Stimulated activated CD4-positive, alpha-beta T cell treated with anti-CD3 and anti-CD28 coated beads, Interleukin-4, amount 100 ng/mL, for 4 hours (primary cell): ENCODE results near the gene ATAD3C.
"Not testable (repeated sequence)": the region's sequence is repeated elsewhere in the genome, so short reads cannot be mapped to it uniquely, and the experiment has no call there.

Experiments
- DNase-seq, 2 experiments: peaks; one replicate each; pipeline ENCODE4 v3.0.0-alpha.2; 2020

The ATAD3C gene

DNA sequence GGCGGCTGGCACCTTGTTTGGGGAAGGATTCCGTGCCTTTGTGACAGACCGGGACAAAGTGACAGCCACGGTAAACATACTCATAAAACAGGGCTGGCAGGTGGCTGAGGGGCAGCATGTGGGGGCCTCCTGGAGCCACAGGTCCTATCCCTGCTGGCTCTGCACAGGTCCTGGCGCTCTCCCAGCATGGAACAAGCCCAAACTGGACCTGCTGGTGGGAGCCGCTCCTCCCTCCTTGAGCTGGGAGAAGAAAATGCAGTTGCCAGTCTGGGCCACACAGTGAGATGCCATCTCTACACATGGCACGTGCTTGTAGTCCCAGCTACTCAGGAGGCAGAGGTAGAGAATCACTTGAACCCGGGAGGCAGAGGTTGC is 2.9 kb downstream of the ATAD3C start:
- DNase-seq, result not testable (repeated sequence)

DNA sequence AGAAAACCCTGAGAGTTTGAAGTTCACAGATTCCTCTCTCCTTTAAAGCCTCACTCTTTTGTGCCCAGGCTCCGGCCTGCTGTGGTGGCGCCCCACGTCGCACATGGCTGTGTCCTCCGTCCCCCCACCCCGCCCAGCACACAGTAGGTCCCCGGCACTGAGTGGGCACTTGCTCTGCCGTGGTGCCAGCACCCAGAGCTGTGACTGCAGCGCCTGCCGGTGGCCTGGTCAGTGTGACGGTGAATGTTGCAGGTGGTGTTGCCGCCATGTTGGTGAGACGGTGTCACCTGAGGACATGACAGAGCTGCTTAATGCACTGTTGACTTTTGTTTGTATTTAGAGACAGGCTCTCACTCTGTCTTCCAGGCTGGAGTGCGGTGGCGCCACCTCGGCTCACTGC is 3.4 kb downstream of the ATAD3C start:
- no peak for DNase-seq

DNA sequence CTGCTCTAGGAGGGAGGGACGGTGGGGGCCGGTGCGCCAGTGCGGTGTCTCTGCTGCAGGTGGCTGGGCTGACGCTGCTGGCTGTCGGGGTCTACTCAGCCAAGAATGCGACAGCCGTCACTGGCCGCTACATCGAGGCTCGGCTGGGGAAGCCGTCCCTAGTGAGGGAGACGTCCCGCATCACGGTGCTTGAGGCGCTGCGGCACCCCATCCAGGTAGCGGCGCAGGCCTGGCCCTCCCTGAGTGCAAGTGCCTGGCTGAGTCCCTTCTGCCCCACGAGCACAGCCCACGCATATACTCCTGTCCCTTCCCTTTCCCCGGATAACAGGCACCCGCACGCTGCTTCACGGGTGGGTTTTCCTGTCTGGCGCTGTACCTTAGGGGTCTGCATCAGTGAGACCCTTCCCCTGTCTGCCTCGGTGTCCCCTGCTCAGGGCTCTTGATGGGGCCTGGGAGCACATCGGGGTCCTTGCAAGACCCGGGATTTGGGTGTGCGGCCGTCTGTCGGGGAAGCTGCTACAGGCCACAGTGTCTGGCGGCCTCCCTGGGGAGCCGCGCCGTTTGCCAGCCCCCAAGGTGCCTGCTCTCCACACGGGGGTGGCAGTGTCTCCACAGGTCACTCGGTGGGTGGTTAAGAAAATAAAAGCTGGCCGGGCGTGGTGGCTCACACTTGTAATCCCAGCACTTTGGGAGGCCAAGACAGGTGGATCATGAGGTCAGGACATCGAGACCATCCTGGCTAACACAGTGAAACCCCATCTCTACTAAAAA is 5.0 kb downstream of the ATAD3C start:
- not testable (repeated sequence) for DNase-seq

DNA sequence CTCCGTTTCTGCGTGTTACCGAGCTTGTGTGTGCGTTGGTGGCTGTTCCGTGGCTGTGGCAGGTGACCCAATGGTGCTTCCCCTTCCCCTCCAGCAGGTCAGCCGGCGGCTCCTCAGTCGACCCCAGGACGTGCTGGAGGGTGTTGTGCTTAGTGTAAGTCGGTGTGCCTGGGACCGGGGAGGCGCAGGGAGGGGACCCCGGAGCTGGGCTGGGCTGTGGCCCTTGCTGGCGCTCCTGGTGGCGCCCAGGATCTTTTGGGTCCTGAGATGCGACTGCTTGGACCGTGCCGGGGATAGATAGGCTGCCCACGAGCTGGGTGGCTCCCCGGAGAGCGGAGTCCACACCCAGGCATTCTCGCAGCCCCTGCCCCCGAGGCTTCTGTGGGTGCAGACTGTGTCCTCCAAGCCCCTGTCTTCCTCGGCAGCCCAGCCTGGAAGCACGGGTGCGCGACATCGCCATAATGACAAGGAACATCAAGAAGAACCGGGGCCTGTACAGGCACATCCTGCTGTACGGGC is 5.9 kb downstream of the ATAD3C start:
- DNase-seq, result no peak

DNA sequence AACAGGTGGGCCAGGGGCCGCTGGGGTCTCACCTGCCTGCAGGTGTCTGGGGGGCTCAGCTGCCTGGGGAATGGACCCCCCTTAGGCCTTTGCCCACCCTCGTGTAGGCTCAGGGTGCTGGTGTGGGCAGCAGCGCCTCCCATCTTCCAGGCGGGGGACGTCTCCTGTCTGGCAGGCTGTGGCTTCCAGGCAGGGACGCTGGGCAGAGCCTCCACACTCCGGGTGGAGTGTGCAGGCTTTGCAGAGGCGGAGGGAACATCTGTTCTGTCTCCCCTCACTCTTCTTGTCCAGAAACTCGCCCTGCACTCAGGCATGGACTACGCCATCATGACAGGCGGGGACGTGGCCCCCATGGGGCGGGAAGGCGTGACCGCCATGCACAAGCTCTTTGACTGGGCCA is 6.4 kb downstream of the ATAD3C start:
- DNase-seq, result not testable (repeated sequence)

DNA sequence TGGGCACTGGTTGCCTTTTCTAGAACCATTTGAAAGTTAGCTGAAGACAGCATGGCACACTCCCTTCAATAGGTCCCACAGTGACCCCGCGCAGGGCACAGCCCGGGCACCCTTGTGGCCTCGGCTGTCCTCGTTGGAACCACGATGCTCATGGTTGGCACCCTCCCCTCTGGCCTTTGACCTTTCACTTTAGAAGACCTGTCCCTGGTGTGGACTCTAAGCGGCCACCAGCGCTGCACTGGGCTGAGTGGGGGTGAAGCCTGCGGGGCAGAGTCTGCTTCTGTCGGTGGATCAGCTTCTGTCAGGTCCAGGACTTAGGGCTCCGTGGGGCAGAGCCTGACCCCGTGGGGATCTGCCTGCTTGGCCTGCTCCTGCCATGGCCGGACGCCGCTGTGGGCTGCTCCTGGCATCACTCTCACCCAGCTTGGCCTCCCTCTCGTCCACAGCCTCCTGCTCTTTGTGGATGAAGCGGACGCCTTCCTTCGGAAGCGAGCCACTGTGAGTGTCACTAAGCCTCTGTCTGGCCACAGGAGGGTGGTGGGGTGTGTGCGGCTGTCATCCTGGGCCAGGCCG is 7.3 kb downstream of the ATAD3C start:
- DNase-seq, result not testable (repeated sequence)

DNA sequence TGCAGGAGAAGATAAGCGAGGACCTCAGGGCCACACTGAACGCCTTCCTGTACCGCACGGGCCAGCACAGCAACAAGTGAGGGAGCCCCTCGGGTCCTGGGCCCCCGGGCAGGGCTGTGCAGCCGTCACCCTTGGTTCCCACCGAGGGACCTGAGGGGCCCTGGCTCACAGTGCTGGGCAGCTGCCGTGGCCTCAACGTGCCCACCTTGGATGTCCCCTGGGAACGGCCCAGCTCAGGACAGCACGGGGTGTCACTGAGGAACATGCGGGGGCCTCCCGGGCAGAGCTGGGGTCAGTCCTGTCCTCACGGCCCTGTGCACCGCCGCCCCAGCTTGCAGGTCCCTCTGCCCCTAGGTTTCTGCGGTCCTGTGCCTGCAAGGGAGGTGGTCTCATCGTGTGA is 9.7 kb downstream of the ATAD3C start:
- DNase-seq, result not testable (repeated sequence)

DNA sequence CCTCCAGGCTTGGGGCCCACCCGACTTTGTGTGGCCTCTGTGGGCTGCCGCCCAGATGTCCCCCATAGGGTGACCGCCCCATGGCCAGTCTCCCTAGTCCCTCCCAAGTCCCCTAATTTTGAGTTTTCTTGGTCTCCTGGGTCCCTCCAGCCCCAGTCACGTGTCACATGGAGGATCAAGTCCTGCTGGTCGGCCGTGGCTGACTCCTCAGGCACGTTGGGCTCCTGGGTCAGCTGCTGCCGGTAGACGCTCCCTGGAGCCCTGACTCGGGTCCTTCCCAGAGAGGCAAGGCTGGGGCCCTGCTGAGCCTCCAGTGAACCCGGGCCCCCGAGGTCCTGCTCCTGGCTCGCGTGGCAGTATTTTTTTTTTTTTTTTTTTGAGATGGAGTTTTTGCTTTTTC is 10.2 kb downstream of the ATAD3C start:
- not testable (repeated sequence) for DNase-seq

DNA sequence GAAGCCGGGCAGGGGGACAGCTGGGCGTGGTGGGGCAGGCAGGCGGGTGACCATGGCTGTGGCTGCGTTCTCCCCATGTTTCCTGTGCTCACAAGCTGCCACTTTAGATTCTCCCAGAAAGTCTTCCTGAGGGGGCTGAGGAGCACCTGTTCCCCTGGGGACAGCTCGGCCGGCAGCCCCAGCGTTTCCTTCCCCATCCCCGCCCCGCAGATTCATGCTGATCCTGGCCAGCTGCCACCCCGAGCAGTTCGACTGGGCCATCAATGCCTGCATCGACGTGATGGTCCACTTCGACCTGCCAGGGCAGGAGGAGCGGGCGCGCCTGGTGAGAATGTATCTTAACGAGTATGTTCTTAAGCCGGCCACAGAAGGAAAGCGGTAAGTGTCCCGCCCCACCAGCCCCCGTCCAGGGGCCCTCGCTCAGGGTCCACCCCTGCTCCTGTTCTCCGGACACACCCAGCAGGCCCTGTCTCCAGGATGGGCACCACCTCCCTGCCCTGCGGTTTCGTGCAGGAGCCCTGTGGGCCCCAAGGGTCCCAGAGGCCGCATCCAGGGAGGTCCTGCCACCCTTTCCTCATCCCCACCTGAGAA is 11.1 kb downstream of the ATAD3C start:
- no peak for DNase-seq

DNA sequence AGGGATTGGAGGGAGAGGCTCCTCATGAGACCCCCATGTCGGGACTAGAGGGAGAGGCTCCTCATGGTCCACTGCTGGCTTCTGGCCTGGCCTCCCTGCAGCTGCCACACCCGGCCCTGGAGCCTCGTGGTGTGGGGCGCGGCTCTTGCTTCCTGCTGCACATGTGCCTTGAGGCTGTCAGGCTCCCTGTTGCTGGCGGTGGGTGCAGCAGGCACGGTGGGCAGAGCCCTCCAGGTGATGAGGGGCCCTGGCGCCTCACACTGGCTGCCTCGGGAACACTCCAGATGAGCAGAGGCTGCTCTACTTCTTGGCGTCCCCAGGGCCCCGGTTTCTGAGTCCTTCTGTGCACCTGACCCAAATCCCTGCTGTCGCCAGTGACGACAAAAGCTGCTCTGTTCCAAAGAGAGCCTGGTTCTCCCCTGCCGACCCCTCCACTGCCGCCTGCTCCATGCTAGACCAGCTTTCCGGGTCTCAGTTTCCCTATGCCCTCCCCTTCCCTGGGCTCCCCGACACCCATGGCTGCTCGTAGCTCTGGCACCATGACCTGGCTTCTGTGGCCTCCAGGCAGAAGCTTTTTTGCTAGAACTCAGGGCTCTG is 12.3 kb downstream of the ATAD3C start:
- no peak for DNase-seq

DNA sequence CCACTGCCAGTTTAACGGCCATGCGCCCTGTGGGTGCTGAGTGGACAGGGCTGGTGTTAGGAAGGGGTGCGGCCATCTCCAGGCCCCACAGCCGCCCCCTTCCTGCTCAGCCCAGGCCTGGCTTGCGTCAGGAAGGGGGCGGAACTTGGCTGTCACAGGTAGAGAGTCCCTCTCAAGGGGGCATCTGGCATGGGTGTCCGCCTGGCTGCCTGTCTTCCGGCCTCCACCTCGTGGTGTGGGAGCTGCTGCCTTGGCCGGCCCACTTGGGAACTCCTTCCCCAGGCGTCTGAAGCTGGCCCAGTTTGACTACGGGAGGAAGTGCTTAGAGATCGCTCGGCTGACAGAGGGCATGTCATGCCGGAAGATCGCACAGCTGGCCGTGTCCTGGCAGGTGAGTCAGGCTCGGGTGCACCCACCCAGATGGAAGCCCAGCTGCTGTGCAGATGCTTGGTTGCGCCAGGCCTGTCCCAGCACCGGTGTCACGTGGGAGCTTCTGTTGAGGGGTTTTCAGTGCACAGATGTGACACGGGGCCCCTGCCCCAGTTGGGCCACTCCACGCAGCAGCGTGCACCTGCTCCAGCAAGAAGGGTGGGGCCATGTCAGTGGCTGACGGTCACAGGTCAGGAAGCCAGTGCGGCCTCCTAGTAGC is 13.0 kb downstream of the ATAD3C start:
- DNase-seq, result no peak

DNA sequence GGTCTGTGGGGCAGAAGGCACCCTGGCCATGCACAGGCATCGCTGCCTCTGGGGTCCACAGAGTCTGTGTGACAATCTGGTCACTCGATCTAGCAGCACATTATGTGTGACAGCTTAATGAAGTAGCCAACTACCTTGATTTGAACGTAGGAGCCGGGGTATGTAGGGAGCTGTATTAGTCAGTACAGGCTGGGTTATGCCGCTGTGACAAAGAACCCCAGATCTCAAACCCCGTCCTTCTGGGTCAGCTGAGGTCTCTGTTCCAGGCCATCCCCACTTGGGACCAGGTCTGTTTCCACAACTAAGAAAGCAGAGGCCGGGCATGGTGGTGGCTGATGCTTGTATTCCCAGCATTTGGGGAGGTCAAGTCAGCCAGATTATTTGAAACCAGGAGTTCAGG is 13.8 kb downstream of the ATAD3C start:
- no peak for DNase-seq

DNA sequence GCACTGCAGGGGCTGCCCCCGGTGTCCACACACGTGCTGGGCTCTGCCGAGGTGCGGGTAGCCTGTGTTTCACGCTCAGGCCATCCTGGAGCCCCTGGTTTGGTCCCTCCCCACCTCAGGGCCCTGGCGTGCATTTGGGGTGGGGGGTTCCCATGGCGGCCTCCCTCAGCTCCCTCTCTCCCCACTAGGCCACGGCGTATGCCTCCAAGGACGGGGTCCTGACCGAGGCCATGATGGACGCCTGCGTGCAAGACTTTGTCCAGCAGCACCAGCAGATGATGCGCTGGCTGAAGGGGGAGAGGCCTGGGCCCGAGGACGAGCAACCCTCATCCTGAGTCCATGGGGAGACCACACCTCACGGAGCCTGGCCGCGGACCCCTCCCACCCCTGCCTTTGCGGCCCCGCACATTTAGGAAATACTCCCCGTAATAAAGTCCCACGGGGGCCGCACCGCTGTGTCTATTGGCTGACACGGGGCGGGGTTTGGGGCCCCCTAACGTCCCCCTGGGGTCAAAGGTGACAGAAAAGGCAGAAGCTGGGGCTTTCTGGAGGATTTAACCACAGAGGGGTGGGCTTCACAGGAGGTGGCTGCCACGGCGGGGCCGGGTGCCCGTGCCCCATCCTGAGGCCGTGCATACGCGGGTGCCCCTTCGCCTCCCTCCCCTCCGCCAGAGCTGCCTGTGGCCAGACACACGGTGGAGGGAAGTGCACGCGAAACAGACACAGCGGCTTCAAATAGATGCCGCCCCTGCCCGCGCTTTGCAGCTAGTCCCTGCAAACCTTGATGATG is 18.9 kb downstream of the ATAD3C start:
- not testable (repeated sequence) for DNase-seq

DNA sequence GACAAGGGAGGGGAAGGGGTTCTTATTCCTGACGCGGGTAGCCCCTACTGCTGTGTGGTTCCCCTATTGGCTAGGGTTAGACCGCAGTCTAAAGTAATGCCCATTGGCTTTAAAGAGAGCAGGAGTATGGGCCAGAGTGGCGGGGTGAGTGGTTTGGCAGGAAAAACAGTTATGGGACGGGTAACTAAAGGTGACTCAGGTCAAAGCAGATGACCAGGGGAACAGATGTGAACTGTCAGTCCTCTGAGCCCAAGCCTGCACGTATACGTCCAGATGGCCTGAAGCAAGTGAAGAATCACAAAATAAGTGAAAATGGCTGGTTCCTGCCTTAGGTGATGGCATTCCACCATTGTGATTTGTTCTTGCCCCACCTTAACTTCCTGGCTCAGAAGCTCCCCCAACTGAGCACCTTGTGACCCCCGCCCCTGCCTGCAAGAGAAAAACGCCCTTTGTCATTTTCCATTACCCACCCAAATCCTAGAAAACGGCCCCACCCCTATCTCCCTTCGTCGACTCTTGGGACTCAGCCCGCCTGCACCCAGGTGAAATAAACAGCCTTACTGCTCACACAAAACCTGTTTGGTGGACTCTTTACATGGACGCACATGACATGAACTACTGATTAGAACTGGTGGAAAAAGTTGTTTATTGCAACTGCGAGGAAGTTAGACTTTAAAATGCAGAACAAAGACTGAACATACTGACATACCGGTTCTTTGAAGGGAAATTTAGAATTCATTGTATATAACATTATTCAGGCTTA is 21.3 kb downstream of the ATAD3C start:
- no peak for DNase-seq

DNA sequence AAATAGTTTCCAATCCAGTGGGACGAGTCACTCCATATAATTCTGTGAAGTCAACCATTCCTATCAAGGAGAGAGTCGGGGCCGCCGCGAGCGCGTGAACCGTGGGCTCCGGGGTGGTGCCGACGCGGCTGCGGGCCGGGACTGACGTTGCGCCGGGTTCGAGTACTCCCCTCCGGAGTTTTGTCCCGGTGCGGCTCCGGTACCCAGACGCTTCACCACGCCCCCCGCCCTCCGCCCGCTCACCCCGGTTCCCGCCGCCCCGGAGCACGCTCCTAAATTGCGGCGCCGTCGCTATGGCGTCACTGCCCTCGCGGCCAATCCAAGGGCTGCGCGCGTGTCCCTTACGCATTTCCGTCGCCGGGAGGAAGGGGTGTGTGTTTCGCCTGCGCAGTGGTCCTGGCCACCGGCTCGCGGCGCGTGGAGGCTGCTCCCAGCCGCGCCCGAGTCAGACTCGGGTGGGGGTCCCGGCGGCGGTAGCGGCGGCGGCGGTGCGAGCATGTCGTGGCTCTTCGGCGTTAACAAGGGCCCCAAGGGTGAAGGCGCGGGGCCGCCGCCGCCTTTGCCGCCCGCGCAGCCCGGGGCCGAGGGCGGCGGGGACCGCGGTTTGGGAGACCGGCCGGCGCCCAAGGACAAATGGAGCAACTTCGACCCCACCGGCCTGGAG is 22.0 kb downstream of the ATAD3C start, which contains the start of gene ATAD3B:
Gene ATAD3B, plus strand, starts transcription at position 377 of the 664 bp plus-strand sequence. Its CDS starts 120 bp downstream, at position 497.
- peak; percentile 94 to 95 for DNase-seq

DNA sequence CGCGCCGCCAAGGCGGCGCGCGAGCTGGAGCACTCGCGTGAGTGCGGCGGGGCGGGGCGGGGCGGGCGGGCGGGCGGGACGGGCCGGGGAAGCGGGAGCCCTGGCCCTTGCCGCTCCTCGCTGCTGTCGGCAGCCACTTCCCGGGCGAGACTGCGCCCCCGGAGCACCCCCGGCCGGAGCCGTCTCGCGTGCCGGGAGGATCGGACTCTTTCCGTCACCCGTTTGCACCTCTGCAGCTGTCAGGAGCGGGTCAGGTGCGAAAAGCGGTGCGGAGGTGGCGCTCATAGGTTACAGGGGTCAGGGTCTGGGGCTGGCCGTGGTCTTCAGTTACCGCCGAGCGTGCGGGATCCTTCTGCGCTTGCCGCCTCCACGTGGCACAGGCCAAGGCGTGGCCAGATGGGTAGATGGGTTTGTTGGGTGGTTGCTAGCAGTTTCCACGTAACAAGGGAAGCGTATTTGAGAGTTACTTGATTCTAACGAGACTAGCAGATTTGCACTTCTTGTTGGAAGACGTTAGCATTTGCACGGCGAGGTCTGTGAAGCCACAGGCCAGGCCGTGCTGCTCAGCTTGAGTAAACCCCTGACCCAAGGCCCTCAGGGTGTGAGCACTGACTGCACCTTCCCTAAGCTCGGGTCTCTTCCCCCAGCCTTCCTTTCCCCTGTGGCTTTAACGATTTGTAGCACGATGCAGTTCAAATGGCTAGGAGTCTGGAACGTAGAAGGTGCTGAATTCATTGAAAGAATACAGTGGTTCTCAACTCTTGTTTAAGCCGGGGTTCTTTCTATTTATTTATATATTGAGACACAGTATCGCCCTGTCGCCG is 22.8 kb downstream of the ATAD3C start:
- not testable (repeated sequence) for DNase-seq

DNA sequence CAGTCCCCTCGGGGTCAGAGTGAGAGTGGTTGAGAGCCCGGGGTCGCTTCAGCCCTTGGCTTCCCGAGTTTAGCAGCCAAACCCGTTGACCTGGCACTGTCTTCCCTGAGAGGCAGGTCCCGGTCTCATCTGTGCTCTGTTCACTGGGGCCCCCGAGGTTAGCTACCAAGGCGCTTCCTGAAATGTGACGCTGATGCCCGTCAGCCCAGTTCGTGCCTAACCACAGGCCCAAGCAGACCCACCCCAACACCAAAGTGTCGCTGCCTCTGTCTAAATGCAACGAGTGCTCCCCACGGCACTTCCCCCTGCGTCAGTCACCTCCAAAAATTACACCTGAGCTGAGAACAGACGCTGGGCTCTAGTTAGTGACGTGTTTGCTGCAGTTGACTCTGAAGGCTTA is 26.5 kb downstream of the ATAD3C start:
- not testable (repeated sequence) for DNase-seq

DNA sequence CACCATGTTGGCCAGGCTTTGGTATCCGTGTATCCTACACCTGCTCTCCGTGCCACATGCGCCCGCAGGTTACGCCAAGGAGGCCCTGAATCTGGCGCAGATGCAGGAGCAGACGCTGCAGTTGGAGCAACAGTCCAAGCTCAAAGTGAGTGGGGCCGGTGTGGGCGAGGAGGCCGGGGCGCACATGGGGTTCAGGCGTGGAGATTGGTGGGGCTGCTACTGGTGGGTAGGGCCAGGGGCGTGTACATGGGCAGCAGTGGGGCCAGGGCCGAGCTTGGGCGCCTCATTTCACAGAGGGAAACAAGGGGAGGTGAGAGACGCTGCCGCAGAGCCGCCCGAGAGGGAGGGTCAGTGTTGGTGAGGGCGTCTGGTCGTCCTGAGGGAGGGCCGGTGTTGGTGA is 27.7 kb downstream of the ATAD3C start:
- DNase-seq, result no peak

DNA sequence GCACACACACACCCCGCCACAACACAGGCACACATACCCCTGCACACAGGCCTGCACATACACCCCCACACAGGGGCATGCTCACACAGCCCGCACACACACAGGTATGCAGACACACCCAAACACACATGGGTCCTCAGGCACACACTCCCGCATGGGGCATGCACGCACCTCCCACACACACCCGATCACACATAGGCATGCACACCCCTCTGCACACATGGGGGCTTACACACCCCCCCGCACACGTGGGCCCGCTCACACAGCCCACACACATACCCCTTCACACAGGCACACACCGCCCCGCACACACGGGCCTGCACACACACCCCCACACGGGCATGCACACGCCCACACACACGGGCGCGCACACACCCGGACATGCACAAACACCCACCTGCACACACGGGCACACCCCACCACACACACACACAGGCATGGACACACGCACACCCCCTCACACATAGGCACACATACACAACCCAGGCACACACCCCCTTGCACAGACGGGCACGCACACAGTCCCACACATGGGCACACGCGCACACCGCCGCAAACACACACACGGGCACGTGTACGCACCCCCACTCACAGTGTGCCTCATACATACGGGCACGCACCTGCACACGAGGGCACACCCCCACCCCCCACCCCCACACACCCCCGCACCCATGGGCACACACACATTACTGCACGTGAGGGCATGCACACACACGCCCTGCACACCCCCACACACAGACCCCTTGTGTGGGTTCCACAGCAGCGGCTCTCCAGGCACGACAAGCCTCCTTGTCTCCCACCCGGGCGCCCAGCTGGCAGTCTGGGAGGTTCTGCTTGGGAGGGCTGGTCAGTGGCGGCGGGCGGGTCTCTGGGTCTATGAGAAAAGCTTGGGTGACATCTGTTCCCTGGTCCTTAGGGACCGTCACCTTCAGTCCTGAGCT is 30.3 kb downstream of the ATAD3C start:
- no peak for DNase-seq
